K562 (cell line): Measurements from ENCODE around the gene ADAP1. TPM values are rescaled to one million over a fixed set of nuclear protein-coding genes. Genes with fewer than 3 reads are reported as not detected.

Experiments
- ATAC-seq: fragments of 200-7000 bp; cut with Tn5 transposase; 3 replicates; pipeline ENCODE4 v1.9.1; 2020; ENCODE audit warnings: moderate library complexity
- BruUV-seq: library from RNA; stranded (reverse); fragments of 400-500 nt; replicated peaks from 2 replicates; lab custom pipeline; 2021; lab: Mats Ljungman, UMichigan
- CTCF ChIA-PET: fragments of 300-600 bp; formaldehyde crosslinking; extraction: SDS; loops from one replicate; lab custom pipeline; 2021; ENCODE audit warnings: low intra/inter-chr PET ratio; lab: Yijun Ruan, JAX
- POLR2A ChIA-PET: fragments of 300-600, 350-650 bp; sonication (Branson Sonifier 250); formaldehyde crosslinking; extraction: SDS; loops from one replicate; lab custom pipeline; 2021; ENCODE audit warnings: antibody characterized with exemption, inconsistent platforms; lab: Yijun Ruan, JAX
- DNase-seq, 4 experiments: peaks; one replicate each; pipeline versions ENCODE4 v3.0.0 to v3.0.0-alpha.2; 2011 to 2018; ENCODE audit warnings: low spot score in 3 of 4, mixed read lengths in 3 of 4; ENCODE audit errors: extremely low read depth in 1 of 4
- FAIRE-seq: peaks from 2 replicates; lab custom pipeline; 2011; peaks lifted over from hg19 to GRCh38; lab: Jason Lieb, UNC
- H2AFZ ChIP-seq: 2 replicates; pipeline ENCODE4 v1.6.0; 2011; ENCODE audit warnings: low read depth, low read length, control low read depth, inconsistent platforms
- H3K27ac ChIP-seq: fragments of 200-600 bp; 3 replicates; pipeline ENCODE4 v1.8.0; 2011; ENCODE audit warnings: low read depth, mild to moderate bottlenecking, control low read depth, inconsistent platforms, low read length, moderate library complexity, mixed read lengths; ENCODE audit errors: extremely low read depth
- H3K27me3 ChIP-seq, 2 experiments: fragments of 300-600 bp in 1 of 2; 2 replicates in 1 of 2; 3 replicates in 1 of 2; pipeline versions ENCODE4 v1.6.0 to v1.8.0; 2011; ENCODE audit warnings: inconsistent platforms in 2 of 2, low read length in 2 of 2, mild to moderate bottlenecking in 1 of 2, mixed read lengths in 1 of 2, moderate library complexity in 1 of 2; ENCODE audit not compliant: control insufficient read depth in 2 of 2, insufficient read depth in 2 of 2
- H3K36me3 ChIP-seq: fragments of 300-600 bp; 3 replicates; pipeline ENCODE4 v1.8.0; 2011; ENCODE audit warnings: mild to moderate bottlenecking, low read length, inconsistent platforms; ENCODE audit not compliant: control insufficient read depth, insufficient read depth
- H3K4me1 ChIP-seq, 2 experiments: fragments of 200-600 bp in 1 of 2; replicated peaks in 1 of 2; 2 replicates in 1 of 2; 3 replicates in 1 of 2; pipeline versions ENCODE4 v1.5.1 to v1.8.0; 2011; ENCODE audit warnings: inconsistent platforms in 2 of 2, low read length in 2 of 2, mild to moderate bottlenecking in 1 of 2, mixed read lengths in 1 of 2, moderate library complexity in 1 of 2; ENCODE audit not compliant: control insufficient read depth in 2 of 2, insufficient read depth in 2 of 2
- H3K4me2 ChIP-seq: 2 replicates; pipeline ENCODE4 v1.6.1; 2011; ENCODE audit warnings: low read length, control low read depth, inconsistent platforms, mixed read lengths; ENCODE audit not compliant: insufficient read depth
- H3K4me3 ChIP-seq: fragments of 200-600 bp; sonication (generic), shearing (Covaris generic); 2 replicates; pipeline ENCODE4 v1.5.1; 2016; ENCODE audit warnings: control low read depth, inconsistent platforms
- H3K79me2 ChIP-seq: fragments of 200-600 bp; 3 replicates; pipeline ENCODE4 v1.8.0; 2011; ENCODE audit warnings: low read length, inconsistent platforms; ENCODE audit not compliant: control insufficient read depth, insufficient read depth
- H3K9ac ChIP-seq, 2 experiments: 2 replicates each; pipeline versions ENCODE4 v1.6.0 to v1.6.1; 2011; ENCODE audit warnings: low read depth in 2 of 2, low read length in 2 of 2, control low read depth in 1 of 2, inconsistent platforms in 1 of 2, mild to moderate bottlenecking in 1 of 2, mixed read lengths in 1 of 2; ENCODE audit not compliant: insufficient read depth in 1 of 2
- H3K9me1 ChIP-seq: one replicate; pipeline ENCODE4 v1.6.0; 2011; ENCODE audit warnings: inconsistent platforms, mild to moderate bottlenecking, low read length, moderate library complexity; ENCODE audit not compliant: control insufficient read depth, insufficient read depth
- H3K9me3 ChIP-seq: replicated peaks from 2 replicates; pipeline ENCODE4 v1.5.1; 2011; ENCODE audit warnings: low read depth, low read length, inconsistent platforms; ENCODE audit not compliant: control insufficient read depth, insufficient read depth
- H4K20me1 ChIP-seq: replicated peaks from 2 replicates; pipeline ENCODE4 v1.6.1; 2011; ENCODE audit warnings: low read length, inconsistent platforms, mixed read lengths; ENCODE audit not compliant: control insufficient read depth, insufficient read depth
- ELF4 ChIP-seq: fragments of 450-650 bp; formaldehyde crosslinking; IDR thresholded peaks from 2 replicates; pipeline ENCODE4 v1.4.0; 2022; ENCODE audit warnings: missing genetic modification characterization
- HLTF ChIP-seq: fragments of 450-650 bp; IDR thresholded peaks from 2 replicates; pipeline ENCODE4 v1.6.1; 2016
- KLF1 ChIP-seq: fragments of 450-650 bp; IDR thresholded peaks from 2 replicates; pipeline ENCODE4 v1.6.1; 2016; ENCODE audit warnings: missing genetic modification characterization, missing compliant biosample characterization
- PURB ChIP-seq: sonication (generic); formaldehyde crosslinking; IDR thresholded peaks from 2 replicates; pipeline ENCODE4 v1.9.0; 2021; ENCODE audit warnings: low read depth, mild to moderate bottlenecking, missing genetic modification reagents
- SPI1 ChIP-seq: IDR thresholded peaks from 2 replicates; pipeline ENCODE4 v1.6.1; 2011; ENCODE audit warnings: low read depth, low read length, control low read depth, borderline replicate concordance
- ZBTB7A ChIP-seq: IDR thresholded peaks from 2 replicates; pipeline ENCODE4 v1.6.1; 2011; ENCODE audit warnings: low read depth, mild to moderate bottlenecking, low read length, moderate library complexity, borderline replicate concordance; ENCODE audit not compliant: control insufficient read depth
- ZNF24 ChIP-seq: fragments of 450-650 bp; IDR thresholded peaks from 2 replicates; pipeline ENCODE4 v1.6.1; 2016
- ZNF561 ChIP-seq: fragments of 450-650 bp; formaldehyde crosslinking; conservative IDR thresholded peaks from 2 replicates; pipeline ENCODE4 v1.4.0; 2020; ENCODE audit warnings: mild to moderate bottlenecking, moderate library complexity
- WGBS: fragments of 100-300 bp; shearing (Covaris generic); methylation state at CpG from one replicate; pipeline ENCODE4 v1.1.6; 2016; ENCODE audit warnings: low coverage, mixed read lengths; ENCODE audit not compliant: insufficient coverage; ENCODE audit errors: missing lambda C conversion rate; 5-methylcytosine and 5-hydroxymethylcytosine counted together
- in situ Hi-C: fragments of 300-500 bp; cut with MboI; formaldehyde crosslinking; loops from 4 replicates; pipeline ENCODE4 v1.15.0; 2018; ENCODE audit warnings: inconsistent platforms, mixed read lengths
- intact Hi-C: fragments of 100-400 bp; cut with micrococcal nuclease; formaldehyde crosslinking; loops from 2 replicates; pipeline ENCODE4 v1.14.2; 2022
- polyA plus RNA-seq, 8 experiments: library from polyadenylated mRNA; depleted of rRNA in 4 of 8; stranded (reverse) in 5 of 8; unstranded in 3 of 8; fragments of >200 nt; fragmentation: Nextera tagmentation in 2 of 8; fragmentation: Illumina TruSeq in 1 of 8; extraction: Ambion mirVana in 2 of 8; extraction: Trizol in 1 of 8; gene quantifications; 2 replicates each; pipeline versions ENCODE4 v1.2.1 to v1.2.3, GENCODE V29; 2011 to 2014; ENCODE audit warnings: inconsistent platforms in 1 of 8, missing spikeins in 1 of 8
- total RNA-seq, 7 experiments: library from RNA; depleted of rRNA in 6 of 7; stranded (reverse); fragments of >200 nt in 6 of 7; fragmentation: Illumina TruSeq in 2 of 7; extraction: Trizol in 2 of 7; gene quantifications; 2 replicates each; pipeline versions ENCODE4 v1.2.1 to v1.2.3, GENCODE V29; 2011 to 2021; ENCODE audit warnings: low replicate concordance in 1 of 7
- TF ChIP-seq, protein P1 (sequence below): sonication (generic); formaldehyde crosslinking; IDR thresholded peaks from 2 replicates; pipeline ENCODE4 v1.8.1; 2022; ENCODE audit warnings: missing genetic modification reagents

Gene ADAP1
- total and polyA plus RNA-seq, 9 of the 15 experiments (the other 6 are each of a cell fraction or from before 2014, with no cell fraction given), result 0.27 to 1.4 (median 0.52) TPM; not detected in 3

DNA sequence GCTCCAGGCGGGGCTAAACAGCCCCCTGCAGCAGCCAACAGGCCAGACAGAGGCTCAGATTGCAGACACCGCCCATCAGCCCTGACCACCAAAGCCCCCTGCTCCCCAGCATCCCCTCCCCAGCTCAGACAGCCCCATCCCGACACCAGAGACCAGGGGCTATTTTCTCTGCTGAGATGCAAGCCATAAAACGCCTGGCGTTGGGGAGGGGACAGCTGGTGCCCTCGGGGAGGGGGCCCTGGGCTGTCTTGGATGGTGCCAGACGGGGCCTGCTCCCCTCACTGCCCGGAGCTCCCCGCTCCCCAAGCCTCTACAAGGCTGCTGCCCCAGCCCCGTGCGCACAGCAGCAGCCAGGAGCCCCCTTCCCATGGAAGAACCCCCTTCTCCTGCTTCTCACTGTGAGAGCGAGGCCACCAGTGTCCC, 46.3 kb downstream of the ADAP1 start:
- Histone ChIP-seq H2AFZ (no peak overlapping the region), H3K27me3 (peaks cover 9 to 16% of the 10 kb centered on the region in 2 experiments; a peak in 1 of 5 replicates), H3K9me1 (no peaks in the 10 kb centered on the region), H3K9ac (0 out of 4 replicates have a peak overlapping the region, but pooled peaks of 1 of the 2 experiments have one; percentile 17), H3K4me3 (no peak overlapping the region), H3K27ac (no peak overlapping the region), H3K4me1 (peaks cover 11 to 69% of the 10 kb centered on the region in 2 experiments), H3K9me3 (no peaks in the 10 kb centered on the region), H4K20me1 (no peaks in the 10 kb centered on the region), H3K36me3 (no peaks in the 10 kb centered on the region), H3K79me2 (no peaks in the 10 kb centered on the region), H3K4me2 (no peak overlapping the region)
- FAIRE-seq (no peak), ATAC-seq (no peak), DNase-seq (no peak)
- no TSS peak for BruUV-seq
- CTCF ChIA-PET, result no interaction called here
- intact Hi-C loops (no loop called here), in situ Hi-C loops (no loop called here)
- POLR2A ChIA-PET, result interaction anchor here (1.2 kb wide), 1 partner anchor 14 kb away, joined by 4 read pairs; no protein-coding TSS in a partner anchor
- TF ChIP-seq KLF1 (tag) (no peak), ZBTB7A (peak; percentile 51; the same call in 1 of the 2 replicates)
- 52% methylated on average over 9 of the region's 12 CpGs for WGBS

DNA sequence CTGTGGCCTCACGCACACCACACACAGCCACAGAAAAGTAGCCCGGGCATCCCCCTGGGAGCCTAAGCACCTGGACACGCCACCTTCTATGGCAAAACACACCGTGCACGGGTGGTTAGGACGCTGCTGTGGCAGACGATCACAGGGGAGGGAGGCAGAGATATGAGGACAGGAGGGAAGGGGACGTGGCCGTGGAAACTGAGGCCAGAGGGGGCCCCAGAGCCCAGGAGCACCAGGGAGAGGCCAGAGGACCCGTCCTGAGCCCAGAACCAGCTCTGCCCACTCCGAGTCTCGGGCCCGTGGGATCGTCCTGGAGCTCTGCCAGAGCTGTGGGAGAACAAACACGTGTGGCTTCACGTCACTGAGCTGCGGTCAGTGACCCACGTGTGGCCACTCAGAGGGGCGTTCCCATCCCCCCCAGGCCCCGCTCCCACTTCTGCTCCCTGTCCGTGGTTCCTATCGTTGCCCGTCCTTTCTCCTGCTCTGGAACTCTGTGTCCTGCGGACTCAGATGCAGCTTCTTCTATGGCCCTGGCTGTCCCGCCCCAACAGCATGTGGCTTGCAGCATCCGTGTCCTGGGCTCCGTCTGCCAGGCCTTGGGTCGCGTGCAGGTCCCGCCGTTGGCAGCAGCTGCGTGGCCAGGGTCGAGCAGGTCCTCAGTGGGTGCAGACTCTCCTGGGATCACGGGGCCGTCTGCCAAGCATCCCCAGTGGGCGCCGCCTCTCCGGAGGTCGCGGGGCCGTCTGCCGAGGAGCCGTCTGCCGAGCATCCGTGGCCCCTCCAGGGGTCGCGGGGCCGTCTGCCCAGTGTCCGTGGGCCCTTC, 47.1 kb downstream of the ADAP1 start:
- FAIRE-seq (no peak), DNase-seq (no peak), ATAC-seq (peak; percentile 5; the same call in 1 of the 3 replicates)
- WGBS, result 36% methylated on average over 23 of the region's 49 CpGs
- H3K9me1 ChIP-seq, result no peaks in the 10 kb centered on the region
- H3K79me2 ChIP-seq, result no peaks in the 10 kb centered on the region
- ChIA-PET POLR2A (interaction anchor here (0.6 to 1.2 kb wide), 2 partner anchors 15 to 56 kb away, joined by 3 to 4 read pairs; no protein-coding TSS in a partner anchor), CTCF (interaction anchor here (0.6 kb wide), 1 partner anchor 87 kb away, joined by 4 read pairs; no protein-coding TSS in a partner anchor)
- peaks cover 11 to 72% of the 10 kb centered on the region in 2 experiments for H3K4me1 ChIP-seq
- H3K4me2 ChIP-seq, result no peak overlapping the region
- BruUV-seq, result no TSS peak
- H3K4me3 ChIP-seq, result no peak overlapping the region
- no peak overlapping the region for H3K9ac ChIP-seq
- intact Hi-C loops (no loop called here), in situ Hi-C loops (no loop called here)
- no peak overlapping the region for H3K27ac ChIP-seq
- peaks cover 9 to 19% of the 10 kb centered on the region in 2 experiments; a peak in 1 of 5 replicates for H3K27me3 ChIP-seq
- H4K20me1 ChIP-seq, result no peaks in the 10 kb centered on the region
- H3K9me3 ChIP-seq, result no peaks in the 10 kb centered on the region
- no peaks in the 10 kb centered on the region for H3K36me3 ChIP-seq
- H2AFZ ChIP-seq, result no peak overlapping the region
- TF ChIP-seq, protein P1, sequence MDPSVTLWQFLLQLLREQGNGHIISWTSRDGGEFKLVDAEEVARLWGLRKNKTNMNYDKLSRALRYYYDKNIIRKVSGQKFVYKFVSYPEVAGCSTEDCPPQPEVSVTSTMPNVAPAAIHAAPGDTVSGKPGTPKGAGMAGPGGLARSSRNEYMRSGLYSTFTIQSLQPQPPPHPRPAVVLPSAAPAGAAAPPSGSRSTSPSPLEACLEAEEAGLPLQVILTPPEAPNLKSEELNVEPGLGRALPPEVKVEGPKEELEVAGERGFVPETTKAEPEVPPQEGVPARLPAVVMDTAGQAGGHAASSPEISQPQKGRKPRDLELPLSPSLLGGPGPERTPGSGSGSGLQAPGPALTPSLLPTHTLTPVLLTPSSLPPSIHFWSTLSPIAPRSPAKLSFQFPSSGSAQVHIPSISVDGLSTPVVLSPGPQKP (CRISPR knock-in tag), result no peak
- TF ChIP-seq ZNF24, result no peak
- TF ChIP-seq ELF4 (CRISPR knock-in tag), result no peak
- TF ChIP-seq HLTF, result no peak
- no peak for TF ChIP-seq PURB (CRISPR knock-in tag)
- TF ChIP-seq SPI1, result no peak
- no peak for TF ChIP-seq ZNF561 (CRISPR knock-in tag)
